Measurements from ENCODE around the gene RDM1. TPM values are rescaled to one million over a fixed set of nuclear protein-coding genes. Genes with fewer than 3 reads are reported as not detected.

RDM1 gene
- total RNA-seq, 1 experiment from 2014 or later: 4.7 TPM

- TF ChIP-seq ZNF281 (CRISPR knock-in tag; IDR thresholded peaks at IDR 0.05) (no peak), USF2 (CRISPR knock-in tag; IDR thresholded peaks at IDR 0.05) (no peak), ZNF532 (CRISPR knock-in tag; IDR thresholded peaks at IDR 0.05; ENCODE audit: borderline replicate concordance) (no peak)
Observed at GRCh38 chr17:35972945-35973332, 42.4 kb upstream of the RDM1 start (continued).

- TF ChIP-seq ZMAT4 (CRISPR knock-in tag; IDR thresholded peaks at IDR 0.05) (no peak), GABPB1 (CRISPR knock-in tag; IDR thresholded peaks at IDR 0.05) (peak; percentile 90)
- Mint-ChIP-seq H3K27me3 (ENCODE audit: low read depth) (no peaks in the 10 kb centered on the region; the same call in 1 of the 2 replicates), H3K36me3 (no peaks in the 10 kb centered on the region), H3K4me3 (no peak overlapping the region), H3K9me3 (no peaks in the 10 kb centered on the region), H3K4me1 (no peaks in the 10 kb centered on the region), H3K27ac (no peak overlapping the region)
- no peak for ATAC-seq
- no peak for DNase-seq (ENCODE audit: low spot score)
- ChIA-PET POLR2A (no interaction called here), CTCF (interaction anchor here (1.3 to 1.9 kb wide), 2 partner anchors 100 to 511 kb away, joined by 4 to 8 read pairs; no protein-coding TSS in a partner anchor)
Observed at GRCh38 chr17:35972535-35972934, 42.0 kb upstream of the RDM1 start.

GRCh38 chr17:35972066-35972465 is 41.5 kb upstream of the RDM1 start:
- CTCF ChIA-PET: interaction anchor here (1.0 to 1.9 kb wide), 2 partner anchors 100 to 177 kb away, joined by 7 to 8 read pairs; no protein-coding TSS in a partner anchor
- H3K36me3 Mint-ChIP-seq: no peaks in the 10 kb centered on the region
- no peaks in the 10 kb centered on the region for H3K4me1 Mint-ChIP-seq
- H3K9me3 Mint-ChIP-seq: no peaks in the 10 kb centered on the region
- no peak for ATAC-seq
- POLR2A ChIA-PET: no interaction called here
- no peak overlapping the region for H3K4me3 Mint-ChIP-seq
- H3K27me3 Mint-ChIP-seq (ENCODE audit: low read depth): no peaks in the 10 kb centered on the region; the same call in 1 of the 2 replicates
- H3K27ac Mint-ChIP-seq: no peak overlapping the region
- DNase-seq (ENCODE audit: low spot score): no peak
- no peak for TF ChIP-seq IRF1 (CRISPR knock-in tag; IDR thresholded peaks at IDR 0.05)
- TF ChIP-seq CREB1 (CRISPR knock-in tag; IDR thresholded peaks at IDR 0.05): no peak
- no peak for TF ChIP-seq ZNF671 (CRISPR knock-in tag; IDR thresholded peaks at IDR 0.05)

GRCh38 chr17:35969558-35970380 is 39.2 kb upstream of the RDM1 start:
- Mint-ChIP-seq H3K27ac (no peak overlapping the region), H3K9me3 (no peaks in the 10 kb centered on the region; the same call in 1 of the 2 replicates), H3K36me3 (no peaks in the 10 kb centered on the region), H3K27me3 (ENCODE audit: low read depth) (peaks cover 3% of the 10 kb centered on the region; the same call in 1 of the 2 replicates), H3K4me3 (no peak overlapping the region), H3K4me1 (no peaks in the 10 kb centered on the region)
- POLR2A ChIA-PET: no interaction called here
- DNase-seq (ENCODE audit: low spot score) (peak; percentile 88), ATAC-seq (peak; percentile 92)
- CTCF ChIA-PET: interaction anchor here (0.6 to 3.7 kb wide), 46 partner anchors 9 to 624 kb away, joined by 3 to 71 read pairs (median 4); partner anchors contain the start of genes CCL16, RDM1 and ZNHIT3
- TF ChIP-seq PRDM15 (CRISPR knock-in tag; IDR thresholded peaks at IDR 0.05): peak; percentile 71; the same call in 1 of the 2 replicates
- no peak for TF ChIP-seq SMAD3 (CRISPR knock-in tag; IDR thresholded peaks at IDR 0.05; ENCODE audit: borderline replicate concordance)
- no peak for TF ChIP-seq HMGXB4 (CRISPR knock-in tag; IDR thresholded peaks at IDR 0.05)
